GM18867 (cell line): ENCODE results near the gene CELF3.

ENCODE experiments used
- ATAC-seq: cut with Tn5 transposase; IDR thresholded peaks from one replicate; pipeline ENCODE4 v1.9.1; 2021; ENCODE audit warnings: mild to moderate bottlenecking, moderate library complexity; ENCODE audit not compliant: unreplicated experiment

The CELF3 gene

GRCh38 chr1:151720974-151721787, 4.6 kb upstream of the CELF3 start, which contains the start of gene RIIAD1:
Gene RIIAD1 (plus strand): TSS chr1:151721522. CDS start chr1:151721537, 15 bp downstream.
- ATAC-seq: no peak

GRCh38 chr1:151720554-151720953, 4.0 kb upstream of the CELF3 start:
- peak; percentile 62 for ATAC-seq

DNA sequence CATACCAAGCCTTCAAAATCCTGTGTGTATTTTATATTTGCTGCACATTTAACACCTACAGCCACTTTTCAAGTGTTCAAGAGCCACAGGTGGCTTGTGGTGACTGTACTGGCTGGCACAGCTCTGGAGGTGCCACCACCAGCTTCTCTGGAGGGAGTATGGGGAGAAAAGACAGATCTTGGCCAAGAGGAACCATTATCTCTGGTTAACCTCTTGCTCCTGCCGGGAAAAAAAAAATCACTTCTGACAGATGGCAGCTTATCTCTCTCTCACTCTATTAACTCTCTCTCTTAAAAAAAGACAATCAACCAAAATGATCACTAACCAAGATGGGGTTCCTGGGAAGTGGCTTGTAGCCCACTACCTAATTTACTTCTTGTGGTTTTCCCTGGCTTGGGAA, 3.5 kb upstream of the CELF3 start:
- ATAC-seq: no peak

DNA sequence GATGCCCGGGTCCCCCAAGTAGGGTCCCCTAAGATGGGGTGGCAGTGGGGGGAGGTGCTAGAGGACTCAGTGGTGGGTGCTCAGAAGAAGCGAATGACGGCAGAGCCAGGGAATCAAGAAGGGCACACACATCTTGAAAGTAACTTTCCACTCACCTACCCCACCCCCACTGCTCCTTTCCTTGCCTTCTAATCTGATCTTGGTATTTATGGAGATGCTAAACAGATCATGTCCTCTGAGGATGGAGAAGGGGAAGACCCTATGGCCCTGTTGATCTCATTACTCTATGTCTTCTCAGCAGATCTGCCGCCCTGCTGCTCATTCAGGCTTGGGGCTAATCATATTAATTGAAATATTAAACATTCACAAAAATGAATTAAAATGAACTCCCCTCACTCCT, 2.1 kb upstream of the CELF3 start:
- no peak for ATAC-seq

DNA sequence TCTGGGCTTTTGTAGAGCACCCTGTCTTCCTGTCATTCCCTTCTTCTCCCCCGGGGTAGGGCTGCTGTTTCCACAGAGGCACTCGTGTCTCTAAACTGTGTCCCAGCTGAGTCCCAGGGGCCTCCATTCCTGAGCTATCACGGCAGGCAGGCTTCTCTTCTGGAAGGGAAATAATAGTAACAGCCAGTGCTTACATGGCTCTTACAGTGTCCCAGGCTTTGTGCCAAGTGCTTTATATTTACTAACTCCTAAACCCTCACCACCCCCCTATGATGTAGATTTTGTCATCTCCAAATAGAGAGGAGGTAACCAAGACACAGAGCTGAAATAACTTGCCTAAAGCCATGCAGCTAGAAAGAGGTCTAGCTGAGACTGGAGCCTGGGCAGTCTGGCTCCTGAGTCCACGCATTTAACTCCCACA, 1.4 kb upstream of the CELF3 start:
- ATAC-seq: no peak

DNA sequence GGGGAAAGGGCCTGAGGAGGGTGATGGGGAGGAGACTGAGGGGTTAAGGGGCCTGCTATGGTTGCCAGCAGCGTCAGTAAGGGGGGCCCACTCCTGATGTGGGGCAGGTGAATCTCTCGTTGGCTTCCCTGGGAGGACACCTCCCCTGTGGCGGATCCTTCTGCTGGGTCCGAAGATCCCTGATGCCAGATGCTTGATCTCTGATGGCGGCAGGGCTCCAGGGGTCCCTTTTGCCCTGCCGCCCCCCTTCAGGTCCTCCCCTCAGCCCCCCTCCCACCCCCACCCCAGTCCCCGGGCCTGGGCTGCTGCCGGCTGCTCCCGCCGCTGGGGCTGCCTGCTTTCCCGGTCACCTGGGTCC, 219 bp downstream of the CELF3 start:
- no peak for ATAC-seq

DNA sequence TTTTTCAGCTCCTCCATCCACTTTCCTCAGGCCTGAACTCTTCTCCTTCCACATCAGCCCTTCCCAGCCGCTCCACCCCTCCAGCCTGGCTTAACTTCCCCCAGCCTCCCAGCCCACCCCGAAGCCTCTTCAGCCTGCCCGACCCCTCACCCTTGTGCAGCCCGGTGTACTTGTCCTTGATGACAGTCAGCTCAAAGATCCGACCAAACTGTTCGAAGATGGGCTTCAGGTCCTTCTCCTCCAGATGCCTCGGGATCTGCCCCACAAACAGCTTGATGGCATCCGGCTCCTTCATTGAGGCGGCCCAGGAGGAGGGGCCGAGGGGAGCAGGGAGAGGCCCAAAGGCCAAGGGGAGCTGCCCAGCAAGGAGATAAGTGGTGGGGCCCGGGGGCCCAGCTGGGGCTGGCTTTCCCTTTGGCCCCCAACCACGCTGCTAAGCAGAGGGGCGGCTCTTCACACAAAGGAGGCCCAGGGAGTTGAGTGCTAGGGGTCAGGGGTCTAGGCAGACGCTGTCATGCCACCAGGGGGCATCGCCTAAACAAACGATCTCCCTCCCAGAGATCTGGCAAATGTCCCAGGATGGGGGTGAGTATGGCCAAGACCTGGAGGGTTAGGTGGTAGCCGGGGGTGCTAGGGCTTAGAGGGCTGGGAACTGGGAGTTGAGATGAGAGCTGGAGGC, 738 bp downstream of the CELF3 start:
- no peak for ATAC-seq

DNA sequence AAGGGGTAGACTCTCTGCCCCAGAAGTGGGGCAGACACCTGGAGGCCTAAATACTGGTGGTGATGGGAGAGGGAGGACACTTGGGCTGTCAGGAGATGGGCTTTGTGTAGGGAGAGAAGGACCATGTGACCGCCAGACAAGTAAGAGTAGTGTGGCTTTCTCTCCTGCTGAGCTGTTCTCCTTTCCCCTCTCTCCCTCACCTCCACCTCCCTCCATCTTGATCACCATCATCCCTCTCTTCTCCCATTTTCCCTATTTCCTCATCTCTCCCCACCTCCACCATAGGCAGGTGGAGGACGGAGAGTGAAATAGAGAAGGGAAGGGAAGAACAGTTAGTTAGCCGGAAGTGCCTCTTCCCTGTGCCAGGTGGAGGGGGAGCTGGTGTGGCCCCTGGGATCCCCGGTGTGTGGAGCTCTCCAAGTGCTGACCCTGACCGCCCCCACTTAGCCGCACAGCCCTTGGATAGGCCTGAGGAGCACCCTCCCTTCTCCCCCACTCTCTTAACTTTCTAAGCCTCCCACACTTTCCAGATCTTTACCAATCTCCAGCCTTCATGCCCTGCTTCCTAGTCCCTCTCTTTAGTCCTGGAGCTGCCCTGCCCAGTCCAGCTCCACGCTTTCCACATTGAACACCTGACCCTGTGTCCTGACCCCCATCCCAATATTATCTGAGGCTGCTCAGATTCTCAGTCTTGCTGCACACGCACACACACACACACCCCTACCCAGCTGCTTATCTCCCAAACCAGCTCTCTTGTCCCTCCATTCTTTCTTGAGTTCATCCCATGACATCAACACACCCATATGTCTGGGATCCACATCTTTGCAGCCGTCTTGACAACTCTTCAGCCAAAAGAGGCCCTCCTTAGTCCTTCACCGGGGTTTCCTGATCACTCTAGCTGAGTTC, 1.5 kb downstream of the CELF3 start:
- no peak for ATAC-seq

DNA sequence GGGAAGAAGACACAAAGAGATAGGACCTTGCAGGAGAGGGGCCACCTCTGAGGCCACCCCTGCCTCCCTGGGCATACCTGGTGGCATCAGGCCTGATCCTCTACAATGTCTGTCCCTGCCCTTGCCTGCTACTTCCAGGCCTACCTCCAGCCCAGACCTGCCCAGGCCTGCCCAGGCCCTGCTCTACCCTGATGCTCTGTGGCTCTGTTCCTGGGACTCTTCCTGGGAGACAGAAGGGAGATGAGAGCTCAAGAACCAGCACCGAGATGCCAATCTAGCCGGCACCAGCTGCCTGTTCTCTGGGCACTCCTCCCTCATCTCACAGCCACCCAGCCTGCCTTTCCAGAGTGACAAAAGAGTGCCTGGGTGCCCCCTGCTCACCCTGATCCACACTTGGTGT, 2.7 kb downstream of the CELF3 start:
- ATAC-seq: no peak

- ATAC-seq: no peak
Observed at GRCh38 chr1:151713044-151713443, 3.6 kb downstream of the CELF3 start.

- no peak for ATAC-seq
Observed at GRCh38 chr1:151711951-151712350, 4.7 kb downstream of the CELF3 start.

- no peak for ATAC-seq
Observed at GRCh38 chr1:151711044-151711800, 5.4 kb downstream of the CELF3 start.

DNA sequence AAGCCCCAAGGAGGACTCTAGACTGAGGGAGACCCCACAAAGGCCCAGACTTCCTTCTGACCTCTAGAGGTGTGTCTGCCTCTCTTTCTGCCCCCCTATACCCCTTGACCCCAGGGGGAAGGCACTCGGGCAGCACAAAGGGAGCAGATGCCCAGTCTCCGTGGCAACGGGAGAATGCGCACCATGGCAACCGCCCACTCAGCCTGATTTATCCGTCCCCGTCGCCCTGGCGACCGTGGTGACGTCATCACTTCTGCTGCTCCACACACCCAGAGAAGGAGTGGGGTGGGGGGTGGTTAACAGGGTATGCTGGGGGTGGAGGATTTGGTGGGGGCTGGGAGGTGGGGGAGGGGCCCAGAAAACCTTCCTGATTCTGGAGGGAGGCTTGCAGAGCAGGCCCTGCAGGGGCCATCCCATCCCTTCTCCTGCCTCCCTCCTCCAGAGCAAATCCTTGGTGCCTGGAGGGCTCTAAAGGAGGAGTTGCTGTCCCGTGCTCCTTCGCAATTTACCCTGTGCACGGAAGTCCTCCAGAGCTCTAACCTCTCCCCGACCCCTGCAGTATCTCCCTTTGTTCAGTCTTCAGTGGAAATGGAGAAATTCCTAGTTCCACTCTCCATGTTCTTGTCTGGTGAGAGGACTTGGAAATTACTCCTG, 6.3 kb downstream of the CELF3 start:
- no peak for ATAC-seq

DNA sequence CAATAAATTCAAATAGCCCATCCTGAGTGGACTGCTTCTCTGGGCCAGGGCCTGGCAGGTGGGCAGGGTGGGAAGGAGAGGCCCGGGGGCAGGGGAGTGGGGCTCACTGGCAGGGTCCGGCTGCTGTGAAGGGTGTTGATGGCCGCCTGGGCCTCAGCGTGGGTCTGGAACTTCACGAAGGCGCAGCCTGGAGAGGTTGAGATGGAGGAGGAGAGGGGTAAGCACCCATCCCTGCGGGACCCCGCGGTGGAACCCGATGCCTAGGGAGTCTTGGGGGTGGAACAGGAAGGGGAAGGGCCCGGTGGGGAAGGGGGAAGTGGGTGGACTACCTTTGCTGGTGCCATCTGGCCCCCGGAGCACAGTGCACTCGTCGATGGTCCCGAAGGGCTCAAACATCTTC, 7.7 kb downstream of the CELF3 start:
- ATAC-seq: no peak

- no peak for ATAC-seq
Observed at GRCh38 chr1:151707541-151708065, 9.0 kb downstream of the CELF3 start.

- no peak for ATAC-seq
Observed at GRCh38 chr1:151706464-151707415, 9.9 kb downstream of the CELF3 start.

GRCh38 chr1:151705753-151706463, 10.7 kb downstream of the CELF3 start:
- ATAC-seq: no peak

DNA sequence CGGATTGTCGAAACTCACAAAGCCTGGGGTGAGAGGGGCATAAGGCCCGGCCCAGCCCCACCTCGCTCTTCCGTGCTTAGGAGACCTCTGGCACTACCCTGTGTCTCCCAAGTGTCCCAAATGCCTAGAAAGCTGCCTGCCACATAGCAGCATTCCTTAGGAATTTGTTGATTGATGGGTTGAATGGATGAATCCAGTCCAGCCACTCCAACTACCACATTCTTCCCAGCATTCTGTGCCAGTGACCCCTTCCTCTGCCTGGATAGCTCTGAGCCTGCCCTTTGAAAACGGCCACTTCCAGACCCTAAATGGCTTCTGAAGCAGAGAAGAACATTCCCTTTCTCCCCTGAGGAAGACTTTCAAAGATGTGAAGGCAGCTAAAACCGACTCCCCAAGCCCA, 11.5 kb downstream of the CELF3 start:
- no peak for ATAC-seq
